Measurements from ENCODE around the gene ZC2HC1B. TPM values are rescaled to one million over a fixed set of nuclear protein-coding genes. Genes with fewer than 3 reads are reported as not detected.

The ZC2HC1B gene
- total and polyA plus RNA-seq, 2 experiments from 2014 or later: not detected

- WGBS, 2 experiments (ENCODE audit: low coverage in 1 of 2, low lambda C conversion rate in 2 of 2, missing lambda C conversion rate in 2 of 2): 62 to 63% methylated on average over 2 of the region's 2 CpGs
- in situ Hi-C loops (cut with MboI): no loop called here
- H3K79me2 ChIP-seq (ENCODE audit: insufficient read depth): no peaks in the 10 kb centered on the region
- no peak overlapping the region for H3K9ac ChIP-seq
- H4K20me1 ChIP-seq (ENCODE audit: insufficient read depth): no peaks in the 10 kb centered on the region
- H3K36me3 ChIP-seq (ENCODE audit: low read depth): no peaks in the 10 kb centered on the region
- TF ChIP-seq EZH2phosphoT487 (IDR thresholded peaks at IDR 0.05; ENCODE audit: insufficient read depth, low read depth) (no peak), EZH2 (IDR thresholded peaks at IDR 0.05; ENCODE audit: insufficient read depth, poor library complexity, severe bottlenecking) (no peak)
- H3K4me2 ChIP-seq (ENCODE audit: unreplicated experiment): no peak overlapping the region
- H3K27me3 ChIP-seq (replicated peaks; ENCODE audit: insufficient read depth): no peaks in the 10 kb centered on the region
- no peak overlapping the region for H2AFZ ChIP-seq
- DNase-seq: no peak
- H3K9me2 ChIP-seq (ENCODE audit: insufficient read depth): no peaks in the 10 kb centered on the region
- no peak overlapping the region for H3K27ac ChIP-seq
- no peaks in the 10 kb centered on the region for H3F3A ChIP-seq (ENCODE audit: insufficient read depth)
- H3K9me3 ChIP-seq (ENCODE audit: low read depth): no peaks in the 10 kb centered on the region
- no peaks in the 10 kb centered on the region for H3K4me1 ChIP-seq (ENCODE audit: insufficient read depth)
- no peak overlapping the region for H3K4me3 ChIP-seq
These were observed 16.1 kb downstream of the ZC2HC1B start for GRCh38 chr6:143880412-143880811.

GRCh38 chr6:143882401-143882930 is 18.2 kb downstream of the ZC2HC1B start:
- DNase-seq: no peak
- in situ Hi-C loops (cut with MboI): no loop called here
- Histone ChIP-seq H3K4me1 (ENCODE audit: insufficient read depth) (no peaks in the 10 kb centered on the region), H3K79me2 (ENCODE audit: insufficient read depth) (no peaks in the 10 kb centered on the region), H2AFZ (no peak overlapping the region), H3K9me3 (ENCODE audit: low read depth) (no peaks in the 10 kb centered on the region), H4K20me1 (ENCODE audit: insufficient read depth) (no peaks in the 10 kb centered on the region), H3K36me3 (ENCODE audit: low read depth) (no peaks in the 10 kb centered on the region), H3K9ac (no peak overlapping the region), H3K27me3 (replicated peaks; ENCODE audit: insufficient read depth) (no peaks in the 10 kb centered on the region), H3K9me2 (ENCODE audit: insufficient read depth) (no peaks in the 10 kb centered on the region), H3K4me2 (ENCODE audit: unreplicated experiment) (no peak overlapping the region), H3K4me3 (no peak overlapping the region), H3F3A (ENCODE audit: insufficient read depth) (no peaks in the 10 kb centered on the region), H3K27ac (no peak overlapping the region)
- WGBS, 2 experiments (ENCODE audit: low coverage in 1 of 2, low lambda C conversion rate in 2 of 2, missing lambda C conversion rate in 2 of 2): 58 to 68% methylated on average over 2 of the region's 2 CpGs
- TF ChIP-seq EZH2phosphoT487 (IDR thresholded peaks at IDR 0.05; ENCODE audit: insufficient read depth, low read depth) (no peak), EZH2 (IDR thresholded peaks at IDR 0.05; ENCODE audit: insufficient read depth, poor library complexity, severe bottlenecking) (no peak)

GRCh38 chr6:143884216-143884900 is 20.1 kb downstream of the ZC2HC1B start:
- peak; percentile 6 for DNase-seq
- no peak overlapping the region for H3K4me3 ChIP-seq
- H3K36me3 ChIP-seq (ENCODE audit: low read depth): no peaks in the 10 kb centered on the region
- in situ Hi-C loops (cut with MboI): no loop called here
- no peaks in the 10 kb centered on the region for H3K79me2 ChIP-seq (ENCODE audit: insufficient read depth)
- H3K27ac ChIP-seq: no peak overlapping the region
- no peaks in the 10 kb centered on the region for H3F3A ChIP-seq (ENCODE audit: insufficient read depth)
- H3K9ac ChIP-seq: no peak overlapping the region
- H4K20me1 ChIP-seq (ENCODE audit: insufficient read depth): no peaks in the 10 kb centered on the region
- 42 to 48% methylated on average over 7 of the region's 7 CpGs for WGBS, 2 experiments (ENCODE audit: low coverage in 1 of 2, low lambda C conversion rate in 2 of 2, missing lambda C conversion rate in 2 of 2)
- H3K9me3 ChIP-seq (ENCODE audit: low read depth): no peaks in the 10 kb centered on the region
- no peaks in the 10 kb centered on the region for H3K27me3 ChIP-seq (replicated peaks; ENCODE audit: insufficient read depth)
- no peak overlapping the region for H3K4me2 ChIP-seq (ENCODE audit: unreplicated experiment)
- no peaks in the 10 kb centered on the region for H3K4me1 ChIP-seq (ENCODE audit: insufficient read depth)
- TF ChIP-seq EZH2 (IDR thresholded peaks at IDR 0.05; ENCODE audit: insufficient read depth, poor library complexity, severe bottlenecking) (no peak), EZH2phosphoT487 (IDR thresholded peaks at IDR 0.05; ENCODE audit: insufficient read depth, low read depth) (no peak)
- H2AFZ ChIP-seq: no peak overlapping the region
- H3K9me2 ChIP-seq (ENCODE audit: insufficient read depth): no peaks in the 10 kb centered on the region

GRCh38 chr6:143885116-143885515 is 20.8 kb downstream of the ZC2HC1B start:
- Histone ChIP-seq H3F3A (ENCODE audit: insufficient read depth) (no peaks in the 10 kb centered on the region), H4K20me1 (ENCODE audit: insufficient read depth) (no peaks in the 10 kb centered on the region), H3K9me3 (ENCODE audit: low read depth) (no peaks in the 10 kb centered on the region), H3K4me3 (no peak overlapping the region), H3K27ac (no peak overlapping the region), H3K79me2 (ENCODE audit: insufficient read depth) (no peaks in the 10 kb centered on the region), H3K4me1 (ENCODE audit: insufficient read depth) (no peaks in the 10 kb centered on the region), H2AFZ (no peak overlapping the region), H3K9me2 (ENCODE audit: insufficient read depth) (no peaks in the 10 kb centered on the region), H3K4me2 (ENCODE audit: unreplicated experiment) (no peak overlapping the region), H3K36me3 (ENCODE audit: low read depth) (no peaks in the 10 kb centered on the region), H3K27me3 (replicated peaks; ENCODE audit: insufficient read depth) (no peaks in the 10 kb centered on the region), H3K9ac (no peak overlapping the region)
- no peak for DNase-seq
- in situ Hi-C loops (cut with MboI): no loop called here
- TF ChIP-seq EZH2 (IDR thresholded peaks at IDR 0.05; ENCODE audit: insufficient read depth, poor library complexity, severe bottlenecking) (no peak), EZH2phosphoT487 (IDR thresholded peaks at IDR 0.05; ENCODE audit: insufficient read depth, low read depth) (no peak)
- 87 to 100% methylated on average over 1 of the region's 1 CpG for WGBS, 2 experiments (ENCODE audit: low coverage in 1 of 2, low lambda C conversion rate in 2 of 2, missing lambda C conversion rate in 2 of 2)

Measured in GM23248 (cell line).